ENCODE measurements around the gene LONRF3.
"Not testable (repeated sequence)": the region's sequence is repeated elsewhere in the genome, so short reads cannot be mapped to it uniquely, and the experiment has no call there.

The LONRF3 gene

GRCh38 chrX:119004920-119005524 is 30.6 kb downstream of the LONRF3 start:
- 0 out of 2 replicates have a peak, but pooled peaks cover 4% of the 10 kb centered on the region for H3K27me3 ChIP-seq (ENCODE audit: low read depth)
- no peaks in the 10 kb centered on the region for H3K4me1 ChIP-seq
- peak; percentile 61 to 76 for DNase-seq (ENCODE audit: low spot score in 2 of 2)
- peak overlapping the region; percentile 8; the same call in 1 of the 2 replicates for H3K4me3 ChIP-seq
- in situ Hi-C loops (cut with MboI; ENCODE audit: low sequenced_read_pairs), result no loop called here
- H3K36me3 ChIP-seq (replicated peaks), result no peaks in the 10 kb centered on the region
- no peaks in the 10 kb centered on the region for H3K9me3 ChIP-seq

GRCh38 chrX:119007189-119007770 is 32.9 kb downstream of the LONRF3 start:
- DNase-seq (ENCODE audit: low spot score in 2 of 2), result no peak
- H3K36me3 ChIP-seq (replicated peaks), result no peaks in the 10 kb centered on the region
- no peak overlapping the region for H3K4me3 ChIP-seq
- in situ Hi-C loops (cut with MboI; ENCODE audit: low sequenced_read_pairs), result no loop called here
- no peaks in the 10 kb centered on the region for H3K9me3 ChIP-seq
- H3K27me3 ChIP-seq (ENCODE audit: low read depth), result 0 out of 2 replicates have a peak, but pooled peaks cover 2% of the 10 kb centered on the region
- H3K4me1 ChIP-seq, result no peaks in the 10 kb centered on the region

- H3K36me3 ChIP-seq (replicated peaks), result no peaks in the 10 kb centered on the region
- H3K27me3 ChIP-seq (ENCODE audit: low read depth), result no peaks in the 10 kb centered on the region
- in situ Hi-C loops (cut with MboI; ENCODE audit: low sequenced_read_pairs), result no loop called here
- peak; percentile 18 to 70 for DNase-seq (ENCODE audit: low spot score in 2 of 2)
- H3K4me1 ChIP-seq, result no peaks in the 10 kb centered on the region
- H3K9me3 ChIP-seq, result no peaks in the 10 kb centered on the region
- H3K4me3 ChIP-seq, result no peak overlapping the region
Measured at GRCh38 chrX:119008110-119008744, 33.8 kb downstream of the LONRF3 start.

GRCh38 chrX:119009071-119009470 is 34.7 kb downstream of the LONRF3 start:
- Histone ChIP-seq H3K4me1 (no peaks in the 10 kb centered on the region), H3K36me3 (replicated peaks) (no peaks in the 10 kb centered on the region), H3K4me3 (no peak overlapping the region), H3K27me3 (ENCODE audit: low read depth) (no peaks in the 10 kb centered on the region), H3K9me3 (no peaks in the 10 kb centered on the region)
- DNase-seq (ENCODE audit: low spot score in 2 of 2), result no peak
- in situ Hi-C loops (cut with MboI; ENCODE audit: low sequenced_read_pairs), result no loop called here

- no peaks in the 10 kb centered on the region for H3K4me1 ChIP-seq
- H3K9me3 ChIP-seq, result no peaks in the 10 kb centered on the region
- no peaks in the 10 kb centered on the region for H3K36me3 ChIP-seq (replicated peaks)
- H3K27me3 ChIP-seq (ENCODE audit: low read depth), result no peaks in the 10 kb centered on the region
- no peak for DNase-seq (ENCODE audit: low spot score in 2 of 2)
- no peak overlapping the region for H3K4me3 ChIP-seq
- in situ Hi-C loops (cut with MboI; ENCODE audit: low sequenced_read_pairs), result no loop called here
Measured at GRCh38 chrX:119010491-119010890, 36.1 kb downstream of the LONRF3 start.

- Histone ChIP-seq H3K9me3 (no peaks in the 10 kb centered on the region), H3K27me3 (ENCODE audit: low read depth) (no peaks in the 10 kb centered on the region), H3K36me3 (replicated peaks) (no peaks in the 10 kb centered on the region), H3K4me1 (no peaks in the 10 kb centered on the region), H3K4me3 (no peak overlapping the region)
- in situ Hi-C loops (cut with MboI; ENCODE audit: low sequenced_read_pairs), result no loop called here
- DNase-seq (ENCODE audit: low spot score in 2 of 2), result no peak
Measured at GRCh38 chrX:119013164-119013563, 38.7 kb downstream of the LONRF3 start.

- Histone ChIP-seq H3K4me1 (no peaks in the 10 kb centered on the region), H3K4me3 (no peak overlapping the region), H3K27me3 (ENCODE audit: low read depth) (no peaks in the 10 kb centered on the region), H3K36me3 (replicated peaks) (no peaks in the 10 kb centered on the region), H3K9me3 (no peaks in the 10 kb centered on the region)
- in situ Hi-C loops (cut with MboI; ENCODE audit: low sequenced_read_pairs), result no loop called here
- no peak for DNase-seq (ENCODE audit: low spot score in 2 of 2)
Measured at GRCh38 chrX:119015407-119016237, 41.2 kb downstream of the LONRF3 start.

GRCh38 chrX:119017077-119017476 is 42.7 kb downstream of the LONRF3 start:
- no peaks in the 10 kb centered on the region for H3K9me3 ChIP-seq
- H3K4me3 ChIP-seq, result no peak overlapping the region
- H3K4me1 ChIP-seq, result no peaks in the 10 kb centered on the region
- H3K36me3 ChIP-seq (replicated peaks), result no peaks in the 10 kb centered on the region
- no peak for DNase-seq (ENCODE audit: low spot score in 2 of 2)
- H3K27me3 ChIP-seq (ENCODE audit: low read depth), result no peaks in the 10 kb centered on the region
- in situ Hi-C loops (cut with MboI; ENCODE audit: low sequenced_read_pairs), result no loop called here

- Histone ChIP-seq H3K4me1 (no peaks in the 10 kb centered on the region), H3K4me3 (no peak overlapping the region), H3K27me3 (ENCODE audit: low read depth) (no peaks in the 10 kb centered on the region), H3K9me3 (no peaks in the 10 kb centered on the region), H3K36me3 (replicated peaks) (no peaks in the 10 kb centered on the region)
- no peak for DNase-seq (ENCODE audit: low spot score in 2 of 2)
- in situ Hi-C loops (cut with MboI; ENCODE audit: low sequenced_read_pairs), result no loop called here
Measured at GRCh38 chrX:119025900-119026299, 51.5 kb downstream of the LONRF3 start.

- H3K36me3 ChIP-seq (replicated peaks); in situ Hi-C loops (cut with MboI; ENCODE audit: low sequenced_read_pairs); DNase-seq (ENCODE audit: low spot score in 2 of 2); H3K4me1 ChIP-seq; H3K4me3 ChIP-seq; H3K27me3 ChIP-seq (ENCODE audit: low read depth); H3K9me3 ChIP-seq: not testable (repeated sequence)
Measured at GRCh38 chrX:119026344-119026743, 51.9 kb downstream of the LONRF3 start.

- in situ Hi-C loops (cut with MboI; ENCODE audit: low sequenced_read_pairs), result not testable (repeated sequence)
Measured at GRCh38 chrX:119027960-119028732, 53.7 kb downstream of the LONRF3 start.

GRCh38 chrX:119028733-119029330 is 54.4 kb downstream of the LONRF3 start:
- H3K9me3 ChIP-seq, result no peaks in the 10 kb centered on the region
- H3K4me3 ChIP-seq, result no peak overlapping the region
- no peak for DNase-seq (ENCODE audit: low spot score in 2 of 2)
- no peaks in the 10 kb centered on the region for H3K27me3 ChIP-seq (ENCODE audit: low read depth)
- in situ Hi-C loops (cut with MboI; ENCODE audit: low sequenced_read_pairs), result no loop called here
- H3K4me1 ChIP-seq, result no peaks in the 10 kb centered on the region
- H3K36me3 ChIP-seq (replicated peaks), result no peaks in the 10 kb centered on the region

More at GRCh38 chrX:119027960-119028732, 53.7 kb downstream of the LONRF3 start:
- not testable (repeated sequence) for H3K9me3 ChIP-seq; H3K4me1 ChIP-seq; H3K27me3 ChIP-seq (ENCODE audit: low read depth); DNase-seq (ENCODE audit: low spot score in 2 of 2); H3K4me3 ChIP-seq; H3K36me3 ChIP-seq (replicated peaks)

GRCh38 chrX:119029656-119030055 is 55.2 kb downstream of the LONRF3 start:
- H3K27me3 ChIP-seq (ENCODE audit: low read depth); H3K36me3 ChIP-seq (replicated peaks); H3K4me1 ChIP-seq; H3K4me3 ChIP-seq; in situ Hi-C loops (cut with MboI; ENCODE audit: low sequenced_read_pairs); DNase-seq (ENCODE audit: low spot score in 2 of 2); H3K9me3 ChIP-seq: not testable (repeated sequence)
